Thoracic aorta (tissue), 2 donors: ENCODE measurements around the gene IQUB. TPM values are rescaled to one million over a fixed set of nuclear protein-coding genes. Genes with fewer than 3 reads are reported as not detected.
"Not testable (repeated sequence)": the region's sequence is repeated elsewhere in the genome, so short reads cannot be mapped to it uniquely, and the experiment has no call there.

Experiments used
- ATAC-seq: fragments of 150-250 bp; one replicate; pipeline ENCODE4 v1.8.0; 2017; ENCODE audit warnings: low read depth; ENCODE audit not compliant: insufficient number of reproducible peaks, low FRiP score
- DNase-seq: peaks from one replicate; pipeline ENCODE4 v3.0.0-alpha.2; 2020; ENCODE audit warnings: low spot score
- H3K27ac ChIP-seq, 2 donors: fragments of 200-600 bp; sonication (generic); 1 replicate in 1 of 2; 2 replicates in 1 of 2; pipeline ENCODE4 v1.5.1; 2016; ENCODE audit warnings: mild to moderate bottlenecking in 2 of 2, moderate library complexity in 2 of 2
- H3K27me3 ChIP-seq: fragments of 200-600 bp; sonication (generic); replicated peaks from 2 replicates; pipeline ENCODE4 v1.6.0; 2016; ENCODE audit warnings: mild to moderate bottlenecking; ENCODE audit not compliant: insufficient read depth
- H3K36me3 ChIP-seq: fragments of 200-600 bp; sonication (generic); one replicate; pipeline ENCODE4 v1.5.1; 2016
- H3K4me1 ChIP-seq, 2 donors: fragments of 200-600 bp; sonication (generic); 1 replicate in 1 of 2; 2 replicates in 1 of 2; pipeline versions ENCODE4 v1.5.1 to v1.6.0; 2016; ENCODE audit warnings: low read depth in 2 of 2, mild to moderate bottlenecking in 1 of 2; ENCODE audit not compliant: control insufficient read depth in 1 of 2
- H3K4me3 ChIP-seq: fragments of 200-600 bp; sonication (generic); 2 replicates; pipeline ENCODE4 v1.5.1; 2016; ENCODE audit warnings: mild to moderate bottlenecking
- H3K9me3 ChIP-seq: fragments of 200-600 bp; sonication (generic); 2 replicates; pipeline ENCODE4 v1.5.1; 2016
- total RNA-seq, 2 donors: library from RNA; depleted of rRNA; stranded (reverse); fragments of >200 nt; gene quantifications; one replicate each; pipeline versions ENCODE4 v1.1.0 to v1.2.3, GENCODE V29; 2016
- TF ChIP-seq, protein P1 (sequence below): fragments of 200-600 bp; sonication (generic); IDR thresholded peaks from one replicate; pipeline ENCODE4 v1.5.1; 2019; ENCODE audit warnings: antibody characterized with exemption

The IQUB gene
- total RNA-seq, 2 donors from 2014 or later = 0.21 to 1.4 TPM

DNA sequence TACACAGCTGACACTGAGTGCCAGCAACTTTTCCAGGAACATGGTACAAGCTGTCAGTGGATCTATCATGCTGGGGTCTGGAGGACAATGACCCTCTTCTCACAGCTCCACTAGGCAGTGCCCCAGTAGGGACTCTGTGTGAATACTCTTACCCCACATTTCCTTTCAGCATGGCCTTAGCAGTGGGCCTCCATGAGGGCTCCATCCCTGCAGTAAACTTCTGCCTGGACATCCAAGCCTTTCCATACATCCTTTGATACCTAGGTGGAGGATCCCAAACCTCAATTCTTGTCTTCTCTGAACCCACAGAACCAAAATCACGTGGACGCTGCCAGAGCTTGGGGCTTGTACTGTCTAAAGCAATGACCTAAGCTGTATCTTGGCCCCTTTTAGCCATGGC, 116.8 kb downstream of the IQUB start:
- no peak for DNase-seq
- Histone ChIP-seq H3K4me1 (no peaks in the 10 kb centered on the region), H3K27ac (no peak overlapping the region), H3K4me3 (no peak overlapping the region), H3K36me3 (no peaks in the 10 kb centered on the region), H3K9me3 (no peaks in the 10 kb centered on the region), H3K27me3 (no peaks in the 10 kb centered on the region)
- TF ChIP-seq, protein P1, sequence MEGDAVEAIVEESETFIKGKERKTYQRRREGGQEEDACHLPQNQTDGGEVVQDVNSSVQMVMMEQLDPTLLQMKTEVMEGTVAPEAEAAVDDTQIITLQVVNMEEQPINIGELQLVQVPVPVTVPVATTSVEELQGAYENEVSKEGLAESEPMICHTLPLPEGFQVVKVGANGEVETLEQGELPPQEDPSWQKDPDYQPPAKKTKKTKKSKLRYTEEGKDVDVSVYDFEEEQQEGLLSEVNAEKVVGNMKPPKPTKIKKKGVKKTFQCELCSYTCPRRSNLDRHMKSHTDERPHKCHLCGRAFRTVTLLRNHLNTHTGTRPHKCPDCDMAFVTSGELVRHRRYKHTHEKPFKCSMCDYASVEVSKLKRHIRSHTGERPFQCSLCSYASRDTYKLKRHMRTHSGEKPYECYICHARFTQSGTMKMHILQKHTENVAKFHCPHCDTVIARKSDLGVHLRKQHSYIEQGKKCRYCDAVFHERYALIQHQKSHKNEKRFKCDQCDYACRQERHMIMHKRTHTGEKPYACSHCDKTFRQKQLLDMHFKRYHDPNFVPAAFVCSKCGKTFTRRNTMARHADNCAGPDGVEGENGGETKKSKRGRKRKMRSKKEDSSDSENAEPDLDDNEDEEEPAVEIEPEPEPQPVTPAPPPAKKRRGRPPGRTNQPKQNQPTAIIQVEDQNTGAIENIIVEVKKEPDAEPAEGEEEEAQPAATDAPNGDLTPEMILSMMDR = no peak
- no peak for ATAC-seq

DNA sequence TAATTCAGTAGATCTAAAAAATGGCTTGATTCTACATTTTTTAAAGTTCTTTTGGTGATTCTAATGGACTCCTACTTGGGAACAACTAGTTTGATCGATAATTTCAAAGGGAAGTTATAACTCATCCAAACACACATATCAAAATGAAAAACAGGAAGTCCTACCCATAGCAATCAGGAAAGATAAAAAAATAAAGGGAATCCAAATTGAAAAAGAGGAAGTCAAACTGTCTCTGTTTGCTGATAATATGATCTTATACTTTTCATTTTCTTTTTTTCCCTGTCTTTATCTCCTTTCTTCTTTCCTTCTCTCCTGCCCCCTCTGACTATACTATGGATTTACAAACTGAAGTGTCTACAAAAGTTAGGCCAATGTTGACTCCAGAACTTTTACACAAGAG, 118.8 kb downstream of the IQUB start:
- ATAC-seq = no peak
- H3K9me3 ChIP-seq = no peaks in the 10 kb centered on the region

DNA sequence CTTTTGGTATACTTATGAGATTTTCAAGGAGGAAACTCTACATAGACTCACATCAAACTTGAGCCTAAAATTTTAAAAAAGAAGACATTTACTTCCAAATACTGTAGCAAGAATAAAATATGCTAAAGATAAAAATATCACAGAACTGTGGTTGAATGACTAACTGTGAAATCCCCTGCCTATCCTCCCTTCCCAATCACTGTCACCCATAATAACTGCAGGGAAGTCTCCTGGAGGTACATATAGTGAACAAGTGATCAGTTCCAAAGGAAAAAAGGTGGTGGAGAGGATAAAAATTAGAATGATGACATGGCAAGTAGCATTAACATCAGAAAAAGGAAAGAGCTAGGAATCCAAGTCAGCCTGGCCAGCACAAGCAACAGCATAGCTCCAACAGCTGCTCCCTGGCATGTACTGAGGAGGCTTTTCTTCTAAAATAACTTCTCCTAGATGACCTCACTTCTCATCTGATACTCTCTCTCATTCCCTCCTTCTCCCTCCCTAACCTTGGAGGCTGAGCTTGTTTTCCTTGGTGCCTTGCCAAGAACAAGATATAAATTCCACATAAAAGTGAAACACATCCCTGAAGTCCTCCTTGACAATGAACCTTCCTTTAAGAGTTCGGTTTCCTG, 124.0 kb downstream of the IQUB start:
- Histone ChIP-seq H3K4me3 (no peak overlapping the region), H3K36me3 (no peaks in the 10 kb centered on the region), H3K27me3 (no peaks in the 10 kb centered on the region), H3K27ac (no peak overlapping the region), H3K4me1 (peaks cover 0 to 20% of the 10 kb centered on the region in 2 donors), H3K9me3 (no peaks in the 10 kb centered on the region)
- TF ChIP-seq, protein P1 = no peak
- no peak for ATAC-seq
- DNase-seq = no peak

More for the DNA sequence above, 118.8 kb downstream of the IQUB start:
- TF ChIP-seq, protein P1 = no peak
- H3K36me3 ChIP-seq = no peaks in the 10 kb centered on the region
- no peak overlapping the region for H3K27ac ChIP-seq
- DNase-seq = no peak
- no peaks in the 10 kb centered on the region for H3K27me3 ChIP-seq
- H3K4me3 ChIP-seq = no peak overlapping the region
- peaks cover 0 to 11% of the 10 kb centered on the region in 2 donors for H3K4me1 ChIP-seq

DNA sequence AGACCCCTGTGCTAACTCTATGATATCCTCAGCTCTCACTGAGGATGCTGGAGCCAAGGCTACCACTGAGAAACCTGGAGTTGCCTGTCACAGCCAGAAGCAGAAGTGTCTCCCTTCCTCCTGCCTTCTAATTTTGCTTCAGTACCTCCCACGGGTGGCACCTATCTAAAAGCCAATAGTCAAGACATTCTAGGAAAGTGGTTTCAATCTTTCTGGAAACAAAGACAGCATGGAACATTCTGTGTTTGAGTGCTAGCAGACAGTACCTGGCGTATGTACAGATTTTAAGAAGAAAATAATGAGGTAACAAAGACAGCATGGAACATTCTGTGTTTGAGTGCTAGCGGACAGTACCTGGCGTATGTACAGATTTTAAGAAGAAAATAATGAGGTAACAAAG, 126.4 kb downstream of the IQUB start:
- peaks cover 0 to 20% of the 10 kb centered on the region in 2 donors for H3K4me1 ChIP-seq
- not testable (repeated sequence) for H3K36me3 ChIP-seq, DNase-seq, H3K4me3 ChIP-seq, ATAC-seq, H3K27me3 ChIP-seq, H3K27ac ChIP-seq, H3K9me3 ChIP-seq

Other genes starting within 250 kb of the IQUB start
- 10 to 100 TPM; 23.8 to 55.0 TPM for gene NDUFA5, start 23.2 kb upstream of the IQUB start, total RNA-seq
- gene ASB15, start 67.2 kb upstream of the IQUB start, total RNA-seq = not detected
- gene LMOD2, start 121.3 kb upstream of the IQUB start, total RNA-seq = not detected
- 10 to 100 TPM; 37.2 to 43.5 TPM for gene WASL, start 214.4 kb upstream of the IQUB start, total RNA-seq